Measurements from ENCODE around the gene HEYL.

HEYL gene

GRCh38 chr1:39656391-39656790 is 16.9 kb upstream of the HEYL start:
- TF ChIP-seq EZH2phosphoT487 (IDR thresholded peaks at IDR 0.05; ENCODE audit: low read depth): no peak
- TF ChIP-seq CTCF (IDR thresholded peaks at IDR 0.05; ENCODE audit: low read depth, low read length): no peak
- Histone ChIP-seq H3K27me3 (ENCODE audit: low read depth, low read length) (no peaks in the 10 kb centered on the region), H3K27ac (ENCODE audit: low read length) (no peak overlapping the region), H3K4me3 (ENCODE audit: low read length) (no peak overlapping the region), H3K4me2 (ENCODE audit: low read length) (no peak overlapping the region), H4K20me1 (ENCODE audit: insufficient read depth, low read length) (no peaks in the 10 kb centered on the region), H2AFZ (ENCODE audit: low read depth, low read length) (no peak overlapping the region), H3K79me2 (ENCODE audit: low read length) (no peaks in the 10 kb centered on the region), H3K9me3 (ENCODE audit: insufficient read depth, low read length) (no peaks in the 10 kb centered on the region), H3K36me3 (replicated peaks; ENCODE audit: low read depth, low read length) (no peaks in the 10 kb centered on the region), H3K4me1 (ENCODE audit: low read length) (peaks cover 8% of the 10 kb centered on the region), H3K9ac (ENCODE audit: low read length) (no peak overlapping the region)

GRCh38 chr1:39655578-39656268 is 16.3 kb upstream of the HEYL start:
- Histone ChIP-seq H3K79me2 (ENCODE audit: low read length) (no peaks in the 10 kb centered on the region), H3K27me3 (ENCODE audit: low read depth, low read length) (no peaks in the 10 kb centered on the region), H3K4me3 (ENCODE audit: low read length) (no peak overlapping the region), H3K27ac (ENCODE audit: low read length) (no peak overlapping the region), H2AFZ (ENCODE audit: low read depth, low read length) (no peak overlapping the region), H3K4me1 (ENCODE audit: low read length) (peaks cover 8% of the 10 kb centered on the region), H4K20me1 (ENCODE audit: insufficient read depth, low read length) (no peaks in the 10 kb centered on the region), H3K9me3 (ENCODE audit: insufficient read depth, low read length) (no peaks in the 10 kb centered on the region), H3K9ac (ENCODE audit: low read length) (no peak overlapping the region), H3K4me2 (ENCODE audit: low read length) (no peak overlapping the region), H3K36me3 (replicated peaks; ENCODE audit: low read depth, low read length) (no peaks in the 10 kb centered on the region)
- no peak for TF ChIP-seq EZH2phosphoT487 (IDR thresholded peaks at IDR 0.05; ENCODE audit: low read depth)
- TF ChIP-seq CTCF (IDR thresholded peaks at IDR 0.05; ENCODE audit: low read depth, low read length): no peak

DNA sequence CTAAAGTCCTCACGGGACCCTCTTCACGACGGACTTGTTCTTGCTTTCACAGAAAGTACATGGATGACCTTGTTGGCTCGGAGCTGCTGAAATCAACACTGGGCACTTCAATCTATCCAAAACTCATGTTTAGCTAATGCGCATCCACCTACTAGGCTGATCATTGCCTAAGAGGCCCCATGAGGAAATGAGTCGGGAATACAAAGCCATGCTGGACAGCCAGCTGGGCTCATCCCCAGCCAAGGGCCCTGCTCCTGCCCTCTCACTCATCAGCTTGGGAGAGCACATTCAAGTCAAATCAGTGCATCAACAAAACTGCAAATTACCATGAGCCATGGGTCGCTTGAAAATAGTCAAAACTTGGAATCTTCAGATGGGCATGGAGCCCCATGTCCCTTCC is 14.8 kb upstream of the HEYL start:
- no peaks in the 10 kb centered on the region for H3K79me2 ChIP-seq (ENCODE audit: low read length)
- H3K9ac ChIP-seq (ENCODE audit: low read length): no peak overlapping the region
- H2AFZ ChIP-seq (ENCODE audit: low read depth, low read length): no peak overlapping the region
- no peaks in the 10 kb centered on the region for H3K36me3 ChIP-seq (replicated peaks; ENCODE audit: low read depth, low read length)
- no peak overlapping the region for H3K4me2 ChIP-seq (ENCODE audit: low read length)
- peaks cover 8% of the 10 kb centered on the region for H3K4me1 ChIP-seq (ENCODE audit: low read length)
- H3K27ac ChIP-seq (ENCODE audit: low read length): no peak overlapping the region
- TF ChIP-seq CTCF (IDR thresholded peaks at IDR 0.05; ENCODE audit: low read depth, low read length) (no peak), EZH2phosphoT487 (IDR thresholded peaks at IDR 0.05; ENCODE audit: low read depth) (no peak)
- H3K4me3 ChIP-seq (ENCODE audit: low read length): no peak overlapping the region
- H3K9me3 ChIP-seq (ENCODE audit: insufficient read depth, low read length): no peaks in the 10 kb centered on the region
- H3K27me3 ChIP-seq (ENCODE audit: low read depth, low read length): no peaks in the 10 kb centered on the region
- H4K20me1 ChIP-seq (ENCODE audit: insufficient read depth, low read length): no peaks in the 10 kb centered on the region

- H3K27ac ChIP-seq (ENCODE audit: low read length): no peak overlapping the region
Observed at GRCh38 chr1:39653546-39654031, 14.1 kb upstream of the HEYL start.

More at GRCh38 chr1:39653546-39654031, 14.1 kb upstream of the HEYL start:
- H3K4me1 ChIP-seq (ENCODE audit: low read length): peaks cover 8% of the 10 kb centered on the region
- H3K27me3 ChIP-seq (ENCODE audit: low read depth, low read length): no peaks in the 10 kb centered on the region
- no peak overlapping the region for H3K9ac ChIP-seq (ENCODE audit: low read length)
- no peaks in the 10 kb centered on the region for H3K36me3 ChIP-seq (replicated peaks; ENCODE audit: low read depth, low read length)
- H3K4me3 ChIP-seq (ENCODE audit: low read length): peak overlapping the region; percentile 28
- no peaks in the 10 kb centered on the region for H3K79me2 ChIP-seq (ENCODE audit: low read length)
- TF ChIP-seq EZH2phosphoT487 (IDR thresholded peaks at IDR 0.05; ENCODE audit: low read depth) (no peak), CTCF (IDR thresholded peaks at IDR 0.05; ENCODE audit: low read depth, low read length) (peak; percentile 68)
- no peak overlapping the region for H2AFZ ChIP-seq (ENCODE audit: low read depth, low read length)
- H3K9me3 ChIP-seq (ENCODE audit: insufficient read depth, low read length): no peaks in the 10 kb centered on the region
- H4K20me1 ChIP-seq (ENCODE audit: insufficient read depth, low read length): no peaks in the 10 kb centered on the region
- peak overlapping the region; percentile 67 for H3K4me2 ChIP-seq (ENCODE audit: low read length)
